Activated CD8-positive, alpha-beta memory T cell treated with anti-CD3 and anti-CD28 coated beads for 1 hour (primary cell): ENCODE data around the gene NAA25.
"Not testable (repeated sequence)": the region's sequence is repeated elsewhere in the genome, so short reads cannot be mapped to it uniquely, and the experiment has no call there.

ENCODE experiments used
- DNase-seq, 2 donors: peaks; one replicate each; pipeline ENCODE4 v3.0.0-alpha.2; 2020; ENCODE audit warnings: low read depth in 1 of 2; ENCODE audit errors: extremely low read depth in 1 of 2

Gene NAA25

GRCh38 chr12:112011685-112012084 lies 96.9 kb downstream of the NAA25 start:
- no peak for DNase-seq

- DNase-seq = no peak
These were observed 97.9 kb downstream of the NAA25 start for GRCh38 chr12:112010415-112011344.

GRCh38 chr12:112009596-112009995 lies 99.0 kb downstream of the NAA25 start:
- not testable (repeated sequence) for DNase-seq

GRCh38 chr12:112008918-112009317 lies 99.7 kb downstream of the NAA25 start:
- no peak for DNase-seq

- no peak for DNase-seq
These were observed 100.6 kb downstream of the NAA25 start for GRCh38 chr12:112007945-112008344.

GRCh38 chr12:112005419-112006395 lies 102.9 kb downstream of the NAA25 start:
- no peak for DNase-seq

- DNase-seq = no peak
These were observed 104.5 kb downstream of the NAA25 start for GRCh38 chr12:112004041-112004440.

- no peak for DNase-seq
These were observed 107.0 kb downstream of the NAA25 start for GRCh38 chr12:112001576-112001975.

GRCh38 chr12:112000820-112001219 lies 107.8 kb downstream of the NAA25 start:
- DNase-seq = no peak

- DNase-seq = not testable (repeated sequence)
These were observed 109.5 kb downstream of the NAA25 start for GRCh38 chr12:111999129-111999528.

- no peak for DNase-seq
These were observed 110.6 kb downstream of the NAA25 start for GRCh38 chr12:111998015-111998414.

GRCh38 chr12:111997300-111997699 lies 111.3 kb downstream of the NAA25 start:
- DNase-seq = no peak

- no peak for DNase-seq
These were observed 112.7 kb downstream of the NAA25 start for GRCh38 chr12:111995782-111996480.

GRCh38 chr12:111994211-111995111 lies 114.1 kb downstream of the NAA25 start:
- not testable (repeated sequence) for DNase-seq

GRCh38 chr12:111993292-111994150 lies 115.1 kb downstream of the NAA25 start:
- DNase-seq = no peak

GRCh38 chr12:111992464-111992863 lies 116.1 kb downstream of the NAA25 start:
- no peak for DNase-seq

GRCh38 chr12:111991946-111992345 lies 116.6 kb downstream of the NAA25 start:
- no peak for DNase-seq

GRCh38 chr12:111991535-111991934 lies 117.0 kb downstream of the NAA25 start:
- DNase-seq = no peak

GRCh38 chr12:111984820-111985219 lies 123.8 kb downstream of the NAA25 start:
- DNase-seq = no peak
